Stimulated activated CD4-positive, alpha-beta T cell treated with anti-CD3 and anti-CD28 coated beads, Interleukin-2, amount 100 ng/mL, for 48 hours (primary cell): ENCODE results near the gene MBTPS2.
"Not testable (repeated sequence)": the region's sequence is repeated elsewhere in the genome, so short reads cannot be mapped to it uniquely, and the experiment has no call there.

Experiments
- DNase-seq, 2 donors: peaks; one replicate each; pipeline ENCODE4 v3.0.0-alpha.2; 2020

The MBTPS2 gene

GRCh38 chrX:21839334-21840192, at the start of gene MBTPS2:
Gene MBTPS2 (plus strand): TSS chrX:21839617. CDS start chrX:21839735, 118 bp downstream.
- DNase-seq: peak; percentile 64 to 72

- no peak for DNase-seq
These were observed 40.7 kb upstream of the MBTPS2 start for GRCh38 chrX:21798677-21799219.

GRCh38 chrX:21799767-21800166, 39.6 kb upstream of the MBTPS2 start:
- no peak for DNase-seq

- no peak for DNase-seq
These were observed 39.1 kb upstream of the MBTPS2 start for GRCh38 chrX:21800344-21800770.

GRCh38 chrX:21802054-21802670, 37.3 kb upstream of the MBTPS2 start:
- DNase-seq: no peak

- DNase-seq: no peak
These were observed 36.6 kb upstream of the MBTPS2 start for GRCh38 chrX:21802839-21803238.

- no peak for DNase-seq
These were observed 32.7 kb upstream of the MBTPS2 start for GRCh38 chrX:21806691-21807090.

GRCh38 chrX:21811832-21812231, 27.6 kb upstream of the MBTPS2 start:
- no peak for DNase-seq

- no peak for DNase-seq
These were observed 26.8 kb upstream of the MBTPS2 start for GRCh38 chrX:21812628-21813027.

- DNase-seq: no peak
These were observed 25.6 kb upstream of the MBTPS2 start for GRCh38 chrX:21813612-21814368.

GRCh38 chrX:21816136-21816535, 23.3 kb upstream of the MBTPS2 start:
- DNase-seq: no peak

GRCh38 chrX:21820170-21820569, 19.2 kb upstream of the MBTPS2 start:
- DNase-seq: not testable (repeated sequence)

- no peak for DNase-seq
These were observed 17.5 kb upstream of the MBTPS2 start for GRCh38 chrX:21821875-21822274.

GRCh38 chrX:21831496-21831895, 7.9 kb upstream of the MBTPS2 start:
- DNase-seq: no peak

GRCh38 chrX:21837056-21837455, 2.4 kb upstream of the MBTPS2 start:
- no peak for DNase-seq

- DNase-seq: no peak
These were observed 482 bp upstream of the MBTPS2 start for GRCh38 chrX:21838937-21839333.

GRCh38 chrX:21840193-21840545, 752 bp downstream of the MBTPS2 start:
- DNase-seq: peak; percentile 2 to 8

GRCh38 chrX:21843179-21843578, 3.8 kb downstream of the MBTPS2 start:
- DNase-seq: no peak

GRCh38 chrX:21845096-21845495, 5.7 kb downstream of the MBTPS2 start:
- DNase-seq: no peak

- DNase-seq: no peak
These were observed 7.9 kb downstream of the MBTPS2 start for GRCh38 chrX:21847342-21847741.

- no peak for DNase-seq
These were observed 14.2 kb downstream of the MBTPS2 start for GRCh38 chrX:21853578-21853977.

- no peak for DNase-seq
These were observed 16.6 kb downstream of the MBTPS2 start, which contains the start of gene YY2 for GRCh38 chrX:21855937-21856415. Gene YY2 (plus strand): TSS chrX:21855987. CDS start chrX:21856485, 498 bp downstream.

GRCh38 chrX:21856504-21856903, 17.1 kb downstream of the MBTPS2 start:
- no peak for DNase-seq
